HuH-7 (cell line): ENCODE data around the gene PRR23E.

Experiments used
- DNase-seq: peaks from one replicate; pipeline ENCODE4 v3.0.0; 2011; ENCODE audit warnings: low spot score

The PRR23E gene

GRCh38 chr3:127185268-127185667, 7.7 kb upstream of the PRR23E start:
- no peak for DNase-seq

DNA sequence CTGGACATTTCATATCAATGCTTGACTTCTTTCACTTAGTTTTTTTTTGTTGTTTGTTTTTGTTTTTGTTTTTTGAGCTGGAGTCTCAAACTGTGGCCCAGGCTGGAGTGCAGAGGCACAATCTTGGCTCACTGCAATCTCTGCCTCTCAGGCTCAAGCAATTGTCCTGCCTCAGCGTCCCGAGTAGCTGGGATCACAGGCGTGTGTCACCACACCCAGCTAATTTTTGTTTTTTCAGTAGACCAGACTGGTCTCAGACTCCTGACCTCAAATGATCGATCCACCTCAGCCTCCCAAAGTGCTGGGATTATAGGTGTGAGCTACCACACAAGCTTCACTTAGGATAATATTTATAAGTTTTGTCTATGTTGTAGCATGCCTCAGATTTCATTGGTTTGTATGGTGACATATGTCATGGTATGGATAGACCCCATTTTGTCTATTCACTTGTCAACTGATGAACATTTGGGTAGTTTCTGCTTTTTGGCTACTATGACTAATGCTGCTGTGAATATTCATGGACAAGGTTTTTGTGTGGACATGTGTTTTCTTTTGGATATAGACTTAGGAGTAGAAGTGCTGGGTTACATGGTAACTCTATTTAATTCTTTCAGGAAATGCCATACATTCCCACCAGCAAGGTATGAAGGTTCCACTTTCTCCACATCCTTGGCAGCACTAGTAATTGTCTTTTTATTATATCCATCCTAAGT, 6.8 kb upstream of the PRR23E start:
- no peak for DNase-seq

- DNase-seq: no peak
These were observed 5.6 kb upstream of the PRR23E start for GRCh38 chr3:127187316-127187715.

- no peak for DNase-seq
These were observed 410 bp downstream of the PRR23E start for GRCh38 chr3:127193341-127193740.

DNA sequence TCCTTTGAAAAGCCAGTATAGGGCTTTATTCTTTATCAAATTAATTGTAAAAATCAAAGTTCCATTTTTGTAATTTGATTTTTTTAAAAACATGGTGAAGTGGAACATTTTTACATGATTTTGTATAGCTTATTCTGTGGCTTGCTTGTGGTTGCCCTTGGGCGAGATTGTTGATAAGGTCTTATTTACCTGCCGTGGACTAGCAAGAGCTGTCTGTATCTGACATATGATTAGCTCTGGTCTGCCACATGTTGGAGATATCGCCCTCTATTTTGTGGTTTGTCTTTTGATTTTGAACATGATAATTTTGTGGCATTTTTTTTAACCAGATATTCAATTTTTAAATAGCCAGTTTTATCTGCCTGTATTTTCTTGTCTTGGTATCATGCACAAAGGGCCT, 844 bp downstream of the PRR23E start:
- DNase-seq: no peak

GRCh38 chr3:127194601-127195187, 1.8 kb downstream of the PRR23E start:
- no peak for DNase-seq

DNA sequence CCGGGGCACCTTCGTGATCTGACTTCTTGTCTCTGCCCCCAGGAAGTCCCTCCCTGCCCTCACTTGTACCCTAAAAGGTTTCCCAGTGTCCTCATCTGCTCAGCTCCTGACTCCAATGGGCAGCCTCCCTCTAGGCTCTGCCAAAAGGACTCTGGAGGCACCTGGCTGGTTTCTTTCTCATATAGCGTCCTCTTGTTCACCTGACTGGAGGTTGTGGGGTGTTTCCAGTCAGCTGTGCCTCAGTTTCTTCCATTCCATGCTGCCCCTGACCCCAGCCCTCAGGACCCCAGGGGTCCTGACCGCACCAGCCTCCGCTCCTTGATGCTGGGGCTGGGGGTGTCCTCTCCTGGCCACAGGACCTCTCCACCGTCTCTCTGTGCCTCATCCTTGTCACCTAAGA, 2.5 kb downstream of the PRR23E start:
- DNase-seq: no peak

- DNase-seq: no peak
These were observed 3.1 kb downstream of the PRR23E start for GRCh38 chr3:127196002-127196401.

GRCh38 chr3:127196466-127197299, 3.8 kb downstream of the PRR23E start:
- no peak for DNase-seq

DNA sequence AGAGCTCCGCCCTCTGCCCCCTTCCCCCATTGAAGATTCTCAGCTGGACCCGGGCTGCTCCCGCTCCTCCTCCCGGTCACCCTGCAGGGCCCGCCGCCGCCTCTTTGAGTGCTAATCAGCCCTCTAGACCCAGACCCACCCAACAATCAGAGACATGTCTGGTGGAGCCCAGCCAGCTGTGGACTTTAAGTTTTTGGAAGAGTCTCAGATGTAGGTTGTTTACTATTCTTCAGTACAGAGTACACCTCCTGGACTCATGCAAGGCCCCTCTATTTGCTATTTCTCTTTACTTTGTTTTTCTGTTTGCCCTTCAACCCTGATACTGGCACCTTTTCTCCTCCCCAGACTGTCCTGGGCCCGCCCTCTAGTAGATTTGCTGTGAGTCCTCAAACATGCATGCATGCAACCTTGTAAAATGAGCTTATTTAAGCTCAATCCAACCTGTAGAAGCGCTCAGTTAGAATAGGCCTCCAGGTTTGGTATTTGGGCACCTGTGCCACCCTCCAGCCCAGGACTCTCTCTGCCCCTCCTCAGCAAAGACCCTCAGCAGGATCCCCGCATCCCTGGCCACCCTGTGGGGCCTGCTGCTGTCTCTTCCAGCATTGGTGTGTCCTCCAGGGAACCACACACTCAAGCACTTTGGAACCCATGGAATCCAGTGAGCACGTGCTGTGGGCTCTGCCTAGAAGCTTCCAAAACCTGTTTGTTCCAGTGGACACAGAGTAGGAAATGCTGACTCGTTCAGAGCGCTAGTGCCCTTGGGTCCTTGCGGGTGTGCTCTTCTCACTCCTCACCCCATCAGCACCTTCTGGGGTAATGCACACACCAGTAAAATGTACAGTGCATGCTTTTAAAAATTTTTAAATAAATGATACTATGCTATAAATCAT, 4.6 kb downstream of the PRR23E start:
- no peak for DNase-seq

- DNase-seq: no peak
These were observed 7.3 kb downstream of the PRR23E start for GRCh38 chr3:127200086-127200691.

DNA sequence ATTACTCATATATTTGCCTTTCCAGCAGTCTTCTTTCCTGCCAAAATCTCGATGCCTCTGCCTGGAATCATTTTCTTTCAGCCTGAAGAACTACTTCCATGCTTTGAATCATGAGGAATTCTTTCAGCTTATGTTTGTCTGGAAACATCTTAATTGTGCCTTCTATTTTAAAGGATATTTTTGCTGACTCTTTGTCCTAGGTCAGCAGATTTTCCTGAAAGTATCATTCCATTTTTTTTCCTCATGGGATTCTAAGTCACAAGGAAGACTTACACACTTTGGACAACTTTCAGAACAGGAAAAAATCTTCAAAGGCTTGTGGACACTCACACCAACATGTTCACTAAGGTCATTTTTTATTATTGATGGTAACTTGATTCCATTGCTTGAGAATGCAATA, 10.1 kb downstream of the PRR23E start:
- DNase-seq: no peak

- DNase-seq: no peak
These were observed 12.1 kb downstream of the PRR23E start for GRCh38 chr3:127204841-127205582.

DNA sequence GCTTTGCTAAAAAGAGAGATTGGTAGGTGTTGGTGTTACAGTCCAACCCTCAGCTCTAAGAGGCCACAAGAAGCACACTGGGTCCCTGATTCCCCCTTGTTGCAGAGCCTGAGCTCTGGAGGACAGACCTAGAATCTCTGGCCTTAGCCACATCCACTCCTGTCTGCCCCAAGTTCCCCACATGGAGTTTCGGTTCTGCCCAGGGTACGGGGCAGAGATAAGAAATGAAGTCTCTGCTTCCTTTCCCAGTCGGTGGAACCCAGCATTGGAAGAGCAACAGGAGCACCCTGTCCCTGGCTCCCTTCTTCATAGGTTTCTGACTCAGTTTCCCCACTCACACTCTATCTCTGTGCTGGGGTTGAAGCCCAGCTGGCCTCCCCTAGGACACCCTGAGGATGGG, 13.2 kb downstream of the PRR23E start:
- DNase-seq: no peak

DNA sequence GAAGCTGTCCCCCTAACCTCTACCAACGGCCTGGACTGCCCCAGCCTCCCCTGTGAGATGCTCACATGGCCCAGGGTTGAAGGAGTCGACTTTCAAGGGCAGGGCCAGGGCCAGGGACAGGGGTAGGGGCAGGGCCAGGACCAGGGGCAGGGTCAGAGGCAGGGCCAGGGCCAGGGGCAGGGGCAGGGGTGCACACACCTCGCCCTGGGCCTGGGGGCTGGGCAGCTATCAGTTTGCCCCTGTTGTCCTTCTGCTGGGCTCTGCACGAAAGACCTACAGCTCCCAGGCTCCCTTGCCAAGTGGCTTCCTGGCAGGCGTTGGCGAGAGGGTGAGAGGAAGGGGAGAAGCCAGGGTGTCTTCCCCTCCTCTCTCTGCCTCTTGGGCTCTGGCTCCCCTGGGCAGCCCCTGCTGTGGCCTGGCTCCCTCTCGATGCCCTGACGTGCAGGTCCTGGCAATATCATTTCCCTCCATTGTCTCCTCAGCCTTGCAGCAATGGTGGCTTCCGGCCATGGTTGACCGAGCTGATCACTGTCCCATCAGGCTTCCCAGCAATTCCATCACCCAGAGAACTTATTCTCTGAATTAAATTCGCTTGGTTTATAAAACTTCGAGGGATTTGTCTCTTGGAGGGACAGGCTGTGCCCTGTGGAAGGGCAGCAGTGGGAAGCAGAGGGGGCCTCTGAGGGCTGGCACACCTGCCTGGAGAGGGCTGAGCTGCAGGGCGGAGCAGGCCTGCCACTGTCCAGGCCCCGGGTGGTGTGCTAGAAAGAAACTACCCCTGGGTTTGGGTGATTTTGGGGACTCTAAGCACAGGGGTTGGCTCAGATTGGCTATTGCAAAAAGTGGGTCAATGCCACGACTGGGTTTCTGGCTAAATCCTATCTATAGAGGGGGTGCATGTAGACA, 13.9 kb downstream of the PRR23E start:
- DNase-seq: no peak

- DNase-seq: no peak
These were observed 15.0 kb downstream of the PRR23E start for GRCh38 chr3:127207727-127208482.

DNA sequence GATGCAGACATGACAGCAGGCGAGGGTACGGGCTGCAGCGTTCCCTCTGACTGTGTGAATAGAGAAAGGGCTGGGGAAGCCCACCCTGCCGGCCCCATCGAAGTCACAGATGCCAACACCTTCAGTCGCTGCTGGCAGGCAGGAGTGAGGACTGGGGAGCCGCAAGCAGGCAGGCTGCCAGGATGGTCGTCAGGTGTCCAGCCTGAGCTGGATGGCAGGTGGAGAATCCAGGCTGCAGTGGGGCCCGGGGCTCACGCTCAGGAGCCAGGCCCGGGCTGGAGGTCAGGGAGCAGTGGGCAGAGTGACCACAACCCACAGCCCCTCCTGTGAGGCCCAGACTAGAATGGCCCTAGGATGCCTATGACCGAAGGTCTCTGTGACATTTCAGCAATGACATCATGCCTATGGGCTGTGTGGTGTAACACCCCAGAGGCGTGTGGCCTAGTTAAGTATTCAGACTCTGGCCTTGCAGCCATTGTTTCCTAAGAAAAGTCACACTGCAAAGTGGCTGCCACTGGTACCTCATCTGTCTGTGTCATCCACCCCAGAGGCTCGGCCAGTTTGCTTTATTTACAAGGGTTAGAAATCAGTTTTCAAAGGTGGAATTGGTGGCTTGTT, 15.7 kb downstream of the PRR23E start:
- no peak for DNase-seq

- no peak for DNase-seq
These were observed 16.4 kb downstream of the PRR23E start for GRCh38 chr3:127209155-127209839.
